Stimulated activated CD4-positive, alpha-beta T cell treated with anti-CD3 and anti-CD28 coated beads, Interleukin-1b, Interleukin-23, amount 100 ng/mL, for 48 hours (primary cell): ENCODE data around the gene RAB37.
A peak's percentile ranks its signal among the peaks of the same experiment; 100 is the strongest.

Experiments used
- DNase-seq: peaks from one replicate; pipeline ENCODE4 v3.0.0-alpha.2; 2020

Gene RAB37

DNA sequence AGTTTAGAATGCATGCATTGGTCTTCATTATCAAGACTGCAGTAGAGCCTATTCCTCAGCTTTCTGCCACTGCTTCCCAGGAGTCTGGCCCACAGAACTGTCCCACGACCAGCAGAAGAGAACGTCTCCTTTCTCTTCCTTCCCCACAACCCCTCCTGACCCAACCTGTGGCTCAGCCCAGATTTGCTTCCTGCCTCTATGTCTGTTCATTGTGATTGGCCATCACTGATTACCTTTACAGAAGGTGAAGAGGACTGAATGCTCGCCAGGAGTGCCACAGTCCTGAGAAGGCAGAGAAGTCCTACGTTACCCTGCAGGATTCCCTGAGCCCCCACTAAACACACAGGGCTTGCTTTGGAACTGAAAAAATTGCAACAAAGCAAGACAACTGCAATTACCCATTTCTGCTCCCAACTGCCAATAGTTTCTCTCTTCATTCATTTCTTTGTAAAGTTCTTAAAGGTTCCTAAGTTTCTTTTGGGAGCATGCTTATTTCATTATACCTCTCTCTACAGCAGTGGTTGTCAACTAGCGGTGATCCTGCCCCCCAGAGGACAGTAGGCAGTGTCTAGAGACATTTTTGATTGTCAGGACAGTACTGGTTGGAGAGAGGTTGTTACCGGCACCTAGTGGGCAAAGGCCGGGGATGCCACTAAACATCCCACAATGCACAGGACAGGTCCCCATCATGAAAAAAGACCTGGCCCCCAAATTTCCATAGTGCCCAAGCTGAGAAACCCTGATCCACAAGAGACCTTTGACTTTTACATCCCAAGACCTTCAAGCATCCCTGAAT, 43.6 kb downstream of the RAB37 start:
- no peak for DNase-seq

DNA sequence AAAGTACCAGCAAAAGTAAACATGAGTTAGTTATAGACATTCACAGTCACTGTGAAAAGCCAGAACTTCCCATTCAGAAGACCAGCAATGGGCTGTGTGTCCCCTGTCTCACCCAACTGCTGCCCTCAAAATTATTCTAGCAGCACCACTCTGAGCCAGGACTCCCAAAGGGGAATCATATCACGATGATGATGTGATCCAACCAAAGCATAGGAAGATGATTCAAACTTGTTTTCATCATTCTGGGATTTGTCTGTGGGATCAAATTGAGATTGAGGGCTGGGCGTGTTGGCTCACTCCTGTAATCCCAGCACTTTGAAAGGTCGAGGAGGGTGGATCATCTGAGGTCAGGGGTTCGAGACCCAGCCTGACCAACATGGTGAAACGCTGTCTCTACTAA, 45.5 kb downstream of the RAB37 start:
- no peak for DNase-seq

DNA sequence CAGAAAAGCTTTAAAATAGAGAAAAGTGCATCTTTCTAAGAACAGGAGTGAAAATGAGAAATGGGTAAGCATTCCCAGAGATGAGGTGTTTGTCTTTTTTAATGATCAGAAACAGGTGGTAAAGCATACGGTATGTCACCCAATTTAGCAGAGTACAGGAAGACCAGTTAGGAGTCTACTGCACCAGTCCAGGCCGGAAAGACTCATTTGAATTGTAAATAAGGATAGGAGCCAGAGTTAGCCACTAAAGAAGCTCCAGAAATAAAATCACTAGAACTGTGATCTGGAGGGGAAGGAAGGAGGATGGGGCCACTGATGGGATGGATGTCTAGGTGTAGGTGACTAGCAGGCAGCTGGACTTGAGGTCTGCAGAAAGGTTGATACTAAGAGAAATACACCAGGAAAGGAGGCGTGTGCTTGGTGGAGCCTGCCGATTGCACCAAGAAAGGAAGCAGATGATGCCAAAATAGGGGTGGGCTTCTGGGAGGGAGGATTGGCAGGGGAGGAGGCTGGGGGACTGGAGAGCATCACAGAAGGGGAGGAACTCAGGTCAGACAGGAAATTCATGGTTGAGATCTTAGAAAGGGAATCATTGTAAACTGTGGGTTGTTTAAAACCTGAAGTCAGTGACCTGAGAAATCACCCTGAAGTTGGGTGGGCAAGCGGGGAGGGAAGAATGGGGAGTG, 47.2 kb downstream of the RAB37 start:
- DNase-seq, result no peak

DNA sequence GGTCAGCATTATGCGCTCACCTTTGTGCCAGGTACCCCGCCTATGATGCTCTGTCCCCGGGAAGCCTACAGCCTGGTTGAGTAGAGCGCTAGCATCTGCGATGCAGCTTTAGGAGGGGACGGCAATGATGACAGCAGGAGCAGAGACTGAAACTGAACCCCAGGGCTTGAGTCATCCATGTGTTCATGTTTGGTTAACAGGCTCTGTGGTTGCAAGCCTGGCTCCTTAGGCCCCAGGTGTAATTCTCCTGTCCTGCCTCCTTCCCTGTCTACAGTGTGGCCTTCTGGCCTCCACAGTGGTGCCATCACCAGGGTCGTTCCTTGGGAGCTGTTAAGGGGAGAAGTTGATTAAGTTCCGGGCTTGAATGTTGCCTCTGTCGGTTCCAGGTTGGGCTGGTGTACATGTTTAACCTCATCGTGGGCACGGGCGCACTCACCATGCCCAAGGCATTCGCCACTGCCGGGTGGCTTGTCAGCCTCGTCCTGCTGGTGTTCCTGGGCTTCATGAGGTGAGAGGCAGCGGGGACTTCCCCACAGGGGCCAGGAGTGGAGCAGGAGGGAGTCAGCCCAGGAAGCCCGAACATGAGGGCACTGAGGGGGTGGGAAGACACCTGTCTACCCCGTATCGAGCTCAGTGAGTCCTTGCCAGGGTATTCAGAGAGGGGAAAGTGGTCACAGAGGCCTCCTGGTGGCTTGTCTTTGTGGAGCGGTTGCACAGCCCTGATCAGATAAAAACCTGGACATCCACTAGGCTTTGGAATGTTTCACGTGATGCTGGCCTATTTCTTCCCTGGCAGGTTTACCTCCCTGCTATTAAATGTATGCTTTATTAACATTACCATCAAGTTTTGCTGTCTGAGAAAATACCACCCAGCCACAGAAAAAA, 48.3 kb downstream of the RAB37 start:
- peak; percentile 58 for DNase-seq

DNA sequence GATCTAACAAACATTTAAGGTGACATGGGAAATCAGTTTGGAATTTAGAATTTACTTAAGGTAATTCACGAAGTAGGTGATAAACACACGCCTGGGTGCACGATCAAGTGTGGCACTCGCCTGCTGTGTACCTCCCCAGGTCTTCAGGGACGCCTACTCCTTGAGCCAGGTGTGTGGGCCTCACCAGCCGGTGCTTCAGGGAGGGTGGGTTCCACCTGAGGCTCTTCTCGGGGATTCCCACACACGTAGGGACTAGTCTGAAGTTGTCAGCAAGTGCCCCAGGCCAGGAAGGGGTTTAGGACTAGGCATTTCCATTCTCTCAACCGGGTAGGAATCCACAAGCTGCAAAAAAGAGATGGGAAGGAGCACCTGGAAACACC, 48.9 kb downstream of the RAB37 start:
- no peak for DNase-seq

DNA sequence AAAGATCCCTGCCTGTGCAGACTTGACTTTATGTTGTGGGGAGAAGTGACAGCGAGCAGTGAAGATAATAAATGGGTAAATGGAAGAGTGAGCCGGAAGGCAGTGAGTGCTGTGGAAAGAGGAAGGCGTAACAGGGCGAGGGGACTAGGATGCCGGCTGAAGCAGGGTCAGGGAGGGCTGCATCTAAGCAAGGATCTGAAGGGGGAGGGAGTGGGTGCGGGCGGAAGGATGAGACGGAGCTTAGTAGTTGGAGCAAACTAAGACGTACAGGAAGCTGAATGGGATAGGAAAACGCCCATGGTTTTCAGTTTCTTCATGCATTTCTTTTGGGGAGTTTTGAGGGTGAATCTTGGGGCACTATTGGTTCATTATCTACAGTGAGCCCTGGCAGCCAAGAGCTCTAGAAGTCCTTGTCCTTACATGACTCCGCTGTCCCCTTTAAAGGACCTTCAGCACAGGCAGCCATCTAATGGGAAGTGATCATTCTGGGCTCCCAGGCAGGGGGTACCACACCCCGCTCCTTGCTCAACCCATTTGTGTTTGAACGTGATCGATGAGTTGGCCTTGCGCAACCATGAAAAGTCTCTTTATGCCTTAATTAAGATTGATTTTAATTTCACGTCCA, 49.5 kb downstream of the RAB37 start:
- DNase-seq, result no peak

DNA sequence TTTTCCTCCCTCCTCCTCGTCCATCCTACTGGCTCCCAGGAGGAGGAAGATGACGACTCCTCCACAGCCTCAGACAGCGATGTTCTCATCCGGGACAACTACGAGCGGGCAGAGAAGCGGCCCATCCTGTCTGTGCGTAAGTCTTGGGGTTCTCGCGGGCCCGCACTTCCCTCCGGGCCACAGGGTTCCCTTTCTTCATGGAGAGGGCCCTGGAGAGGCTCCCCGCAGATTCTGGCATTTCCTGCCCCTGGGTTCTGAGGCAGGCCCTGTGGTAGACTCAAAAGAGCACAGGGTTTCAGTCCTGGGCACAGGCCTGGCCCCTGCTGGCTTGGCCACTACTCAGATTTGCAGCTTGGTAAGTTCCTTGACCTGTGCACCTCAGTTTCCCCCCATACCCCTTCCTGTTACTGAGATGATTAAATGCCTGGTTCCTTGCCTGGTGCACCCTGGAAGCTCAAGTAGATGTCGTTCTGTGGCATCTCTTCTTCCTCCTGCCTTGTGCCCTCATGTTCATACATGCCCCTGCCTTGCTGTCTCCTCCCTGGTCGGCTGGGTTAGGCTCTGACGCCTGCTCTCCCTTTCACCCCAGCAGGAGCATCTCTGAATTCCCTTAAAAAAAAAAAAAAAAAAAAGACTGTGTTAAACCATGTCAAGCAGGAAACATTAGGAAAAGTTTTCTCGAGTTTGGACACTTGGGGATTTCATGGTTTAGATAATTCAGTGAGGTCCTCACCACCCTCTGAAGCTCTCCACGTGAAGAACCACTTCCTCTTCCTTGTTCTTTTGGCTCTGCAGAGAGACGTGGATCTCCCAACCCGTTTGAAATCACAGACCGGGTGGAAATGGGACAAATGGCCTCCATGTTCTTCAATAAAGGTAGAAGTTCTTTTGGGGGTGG, 53.4 kb downstream of the RAB37 start:
- no peak for DNase-seq

DNA sequence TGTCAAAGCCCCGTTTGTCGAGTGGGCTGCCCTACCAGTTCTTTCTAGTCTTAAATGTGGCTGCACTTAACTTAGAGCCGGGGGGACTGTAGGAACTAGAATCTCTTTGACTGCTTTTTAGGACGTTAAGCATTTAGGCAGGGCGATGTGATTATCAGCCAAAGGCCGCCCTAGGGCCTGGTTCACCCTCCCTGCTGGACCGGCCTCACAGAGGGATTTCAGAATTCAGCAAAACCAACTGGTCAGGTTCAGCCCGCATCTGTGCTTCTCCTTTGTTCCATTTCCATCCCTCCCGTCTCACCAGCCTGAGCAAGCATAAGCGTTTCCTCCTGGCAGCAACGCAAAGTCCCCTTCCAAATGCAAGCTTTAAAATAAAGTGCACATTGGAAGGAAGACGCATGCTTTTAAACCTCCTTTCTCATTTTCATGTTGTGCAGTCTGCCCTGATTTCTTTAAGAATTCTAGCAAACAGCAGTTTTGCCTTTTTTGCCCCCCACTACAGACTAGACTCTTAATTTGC, 55.6 kb downstream of the RAB37 start:
- no peak for DNase-seq

DNA sequence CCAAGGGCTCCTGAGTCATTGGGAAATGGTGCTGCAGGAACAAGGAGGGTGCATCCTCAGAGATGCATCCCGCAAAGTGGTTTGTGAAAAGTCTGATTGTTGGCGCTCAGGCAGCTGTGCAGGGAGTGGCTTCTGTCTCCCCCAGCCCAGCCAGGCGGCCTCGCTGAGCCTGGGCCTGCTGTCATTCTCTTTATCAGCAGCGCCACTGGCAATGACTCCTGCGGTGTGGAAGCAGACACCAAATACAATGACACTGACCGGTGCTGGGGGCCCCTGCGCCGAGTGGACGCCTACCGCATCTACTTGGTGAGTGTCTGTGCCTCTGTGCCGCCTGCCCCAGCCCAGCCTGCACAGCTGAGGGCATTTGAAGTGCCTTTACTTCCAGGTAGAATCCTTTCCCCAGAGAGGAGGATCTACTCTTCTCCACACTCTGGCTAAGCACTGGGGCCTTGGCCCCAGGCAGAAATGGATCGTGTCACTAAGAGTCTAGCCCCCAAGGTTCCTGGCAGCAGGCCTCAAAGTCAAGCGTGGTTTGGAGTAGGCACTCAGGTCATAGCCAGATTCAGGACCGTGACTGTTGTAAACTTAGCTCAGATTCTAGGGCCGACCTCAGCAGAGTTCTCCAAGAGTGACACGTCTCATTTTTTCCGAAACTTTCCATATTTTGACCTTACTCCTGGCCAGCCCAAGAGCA, 58.4 kb downstream of the RAB37 start:
- DNase-seq, result no peak

DNA sequence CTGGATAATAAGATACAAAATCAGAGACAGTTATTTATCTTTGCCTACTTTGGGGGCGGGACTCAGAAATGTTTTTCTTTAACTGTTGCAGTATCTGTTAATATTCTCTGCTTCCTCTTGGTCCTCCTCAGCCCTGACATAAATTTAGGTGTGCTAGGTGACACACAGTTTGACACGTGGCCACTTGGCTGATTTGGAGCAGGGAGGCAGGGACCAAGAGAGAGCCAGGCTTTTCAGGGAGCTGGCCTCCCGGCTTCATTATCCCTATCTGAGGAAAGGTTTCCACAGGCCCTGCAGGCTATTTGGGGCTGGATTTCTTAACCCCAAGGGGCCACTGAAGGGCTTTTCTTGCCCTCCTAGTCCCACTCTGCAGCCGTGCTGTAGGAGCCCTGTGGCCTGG, 59.2 kb downstream of the RAB37 start:
- no peak for DNase-seq

DNA sequence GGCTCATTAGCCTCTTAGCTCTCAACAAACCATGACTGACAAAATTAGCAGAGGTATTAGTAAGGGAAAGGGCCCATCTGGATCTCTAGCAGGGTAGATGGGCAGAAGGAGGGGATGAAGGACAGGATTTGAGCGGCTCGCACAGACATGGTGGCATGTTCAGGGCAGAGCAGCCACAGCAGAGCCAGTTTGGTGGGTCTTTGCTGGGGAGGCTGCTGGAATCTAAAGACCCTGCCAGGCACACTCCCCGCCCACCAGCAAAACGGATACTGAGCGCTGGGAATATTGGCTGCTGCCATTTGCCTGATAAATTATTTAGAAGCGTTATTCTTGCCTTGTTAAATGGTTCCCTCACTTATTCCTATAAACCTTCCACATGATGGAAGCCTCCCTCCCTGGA, 59.8 kb downstream of the RAB37 start:
- DNase-seq, result no peak
